ENCODE data around the gene PEX14.

The PEX14 gene

GRCh38 chr1:10578070-10578469 lies 103.3 kb downstream of the PEX14 start:
- TF ChIP-seq GATA1 (IDR thresholded peaks at IDR 0.05; ENCODE audit: low read depth, low read length) (no peak), POLR2A (IDR thresholded peaks at IDR 0.05; ENCODE audit: low read length) (no peak)
- DNase-seq: no peak

DNA sequence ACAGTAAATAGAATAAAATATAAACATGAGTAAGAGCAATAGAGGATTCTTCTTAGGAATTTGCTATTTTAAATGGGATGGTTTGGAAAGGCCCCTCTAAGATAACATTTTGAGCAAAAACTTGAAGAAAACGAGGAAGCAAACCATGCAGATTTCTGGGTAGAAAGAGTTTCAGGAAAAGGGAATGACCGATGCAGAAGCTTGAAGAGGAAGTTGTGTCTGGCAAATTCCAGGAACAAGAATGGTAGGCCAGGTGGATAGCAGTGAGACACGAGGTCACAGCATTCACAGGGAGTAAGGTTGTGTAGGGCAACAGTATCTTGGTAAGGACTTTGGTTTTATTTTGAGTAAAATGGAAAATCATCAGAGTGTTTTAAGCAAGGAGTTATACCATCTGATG lies 108.9 kb downstream of the PEX14 start:
- TF ChIP-seq GATA1 (IDR thresholded peaks at IDR 0.05; ENCODE audit: low read depth, low read length) (no peak), POLR2A (IDR thresholded peaks at IDR 0.05; ENCODE audit: low read length) (no peak)
- no peak for DNase-seq

DNA sequence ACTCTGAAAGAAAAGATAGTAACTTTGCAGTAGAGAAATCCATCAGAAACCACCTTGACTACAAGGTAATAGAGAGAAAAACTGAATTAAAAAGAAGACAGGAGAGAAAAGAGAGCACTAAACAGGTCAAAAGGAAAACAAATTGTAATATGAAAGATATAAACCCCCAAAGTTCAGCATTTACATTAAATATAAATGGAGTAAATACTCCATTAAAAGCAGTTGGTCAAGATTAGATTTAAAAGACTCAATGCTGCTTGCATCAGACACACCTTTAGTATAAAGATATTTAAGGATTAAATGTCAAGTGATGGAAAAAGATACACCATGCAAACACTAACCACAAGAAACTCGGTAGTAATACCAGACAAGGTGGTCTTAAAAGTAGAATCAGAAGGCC lies 110.5 kb downstream of the PEX14 start:
- DNase-seq: no peak
- TF ChIP-seq POLR2A (IDR thresholded peaks at IDR 0.05; ENCODE audit: low read length) (no peak), GATA1 (IDR thresholded peaks at IDR 0.05; ENCODE audit: low read depth, low read length) (no peak)

- no peak for DNase-seq
Measured at GRCh38 chr1:10586125-10586524, 111.4 kb downstream of the PEX14 start.

DNA sequence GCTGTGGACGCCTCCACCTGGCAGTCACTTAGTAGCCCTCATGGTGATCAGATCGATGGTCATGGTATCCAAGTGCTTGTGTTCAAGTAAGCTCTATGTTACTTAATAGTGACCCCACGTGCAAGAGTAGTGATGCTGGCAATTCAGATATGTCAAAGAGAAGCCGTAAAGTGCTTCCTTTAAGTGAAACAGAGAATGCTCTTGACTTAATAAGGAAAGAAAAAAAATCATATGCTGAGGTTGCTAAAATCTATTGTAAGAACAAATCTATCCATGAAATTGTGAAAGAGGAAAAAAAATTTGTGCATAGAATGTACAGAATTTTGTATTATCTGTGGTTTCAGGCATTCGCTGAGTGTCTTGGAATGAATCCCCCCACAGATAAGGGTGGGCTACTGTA lies 113.9 kb downstream of the PEX14 start:
- TF ChIP-seq GATA1 (IDR thresholded peaks at IDR 0.05; ENCODE audit: low read depth, low read length) (no peak), POLR2A (IDR thresholded peaks at IDR 0.05; ENCODE audit: low read length) (no peak)
- DNase-seq: no peak

More at GRCh38 chr1:10586125-10586524, 111.4 kb downstream of the PEX14 start:
- no peak for TF ChIP-seq GATA1 (IDR thresholded peaks at IDR 0.05; ENCODE audit: low read depth, low read length)
- TF ChIP-seq POLR2A (IDR thresholded peaks at IDR 0.05; ENCODE audit: low read length): no peak

DNA sequence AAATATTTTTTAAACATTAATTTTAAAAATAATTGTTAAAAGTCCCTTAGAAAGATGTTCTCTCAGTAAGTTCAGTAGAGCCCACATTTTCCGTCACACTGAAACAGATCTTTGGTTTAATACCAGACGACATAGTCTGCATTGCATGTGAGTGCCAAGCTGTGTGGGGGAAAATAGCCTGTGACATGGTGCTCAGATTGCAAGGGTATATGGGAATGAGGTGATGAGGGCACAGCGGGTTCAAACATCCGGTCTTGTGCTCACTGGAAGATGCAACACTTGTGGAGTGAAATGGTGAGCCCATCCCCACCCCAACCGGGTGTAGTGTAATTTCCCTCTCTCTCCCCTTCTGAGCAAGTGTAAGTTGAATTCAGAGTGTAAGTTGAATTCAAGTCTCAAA lies 114.3 kb downstream of the PEX14 start:
- no peak for TF ChIP-seq POLR2A (IDR thresholded peaks at IDR 0.05; ENCODE audit: low read length)
- no peak for TF ChIP-seq GATA1 (IDR thresholded peaks at IDR 0.05; ENCODE audit: low read depth, low read length)
- DNase-seq: no peak

GRCh38 chr1:10591010-10591409 lies 116.3 kb downstream of the PEX14 start:
- no peak for TF ChIP-seq POLR2A (IDR thresholded peaks at IDR 0.05; ENCODE audit: low read length)
- no peak for TF ChIP-seq GATA1 (IDR thresholded peaks at IDR 0.05; ENCODE audit: low read depth, low read length)
- no peak for DNase-seq

DNA sequence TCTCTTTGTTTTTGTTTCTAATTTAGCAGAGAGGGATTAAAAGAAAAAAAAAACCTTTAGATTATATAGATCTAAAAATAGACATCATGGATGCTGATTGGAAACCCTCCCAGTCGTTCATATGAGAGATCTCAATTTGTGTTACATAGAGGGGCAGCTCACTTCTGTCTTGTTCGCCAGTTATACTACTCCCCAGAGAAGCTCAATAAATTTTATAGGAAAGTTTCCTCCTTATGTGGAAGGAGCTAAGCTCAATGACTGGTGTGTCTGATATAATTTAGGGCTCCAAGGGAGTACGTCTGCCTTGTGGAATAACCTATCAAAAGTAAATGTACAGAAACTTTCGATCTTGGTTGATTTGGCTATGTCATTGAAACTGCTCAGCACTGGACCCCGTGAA lies 117.6 kb downstream of the PEX14 start:
- TF ChIP-seq POLR2A (IDR thresholded peaks at IDR 0.05; ENCODE audit: low read length) (no peak), GATA1 (IDR thresholded peaks at IDR 0.05; ENCODE audit: low read depth, low read length) (no peak)
- DNase-seq: no peak

GRCh38 chr1:10593750-10594149 lies 119.0 kb downstream of the PEX14 start:
- no peak for TF ChIP-seq POLR2A (IDR thresholded peaks at IDR 0.05; ENCODE audit: low read length)
- no peak for TF ChIP-seq GATA1 (IDR thresholded peaks at IDR 0.05; ENCODE audit: low read depth, low read length)
- DNase-seq: no peak

DNA sequence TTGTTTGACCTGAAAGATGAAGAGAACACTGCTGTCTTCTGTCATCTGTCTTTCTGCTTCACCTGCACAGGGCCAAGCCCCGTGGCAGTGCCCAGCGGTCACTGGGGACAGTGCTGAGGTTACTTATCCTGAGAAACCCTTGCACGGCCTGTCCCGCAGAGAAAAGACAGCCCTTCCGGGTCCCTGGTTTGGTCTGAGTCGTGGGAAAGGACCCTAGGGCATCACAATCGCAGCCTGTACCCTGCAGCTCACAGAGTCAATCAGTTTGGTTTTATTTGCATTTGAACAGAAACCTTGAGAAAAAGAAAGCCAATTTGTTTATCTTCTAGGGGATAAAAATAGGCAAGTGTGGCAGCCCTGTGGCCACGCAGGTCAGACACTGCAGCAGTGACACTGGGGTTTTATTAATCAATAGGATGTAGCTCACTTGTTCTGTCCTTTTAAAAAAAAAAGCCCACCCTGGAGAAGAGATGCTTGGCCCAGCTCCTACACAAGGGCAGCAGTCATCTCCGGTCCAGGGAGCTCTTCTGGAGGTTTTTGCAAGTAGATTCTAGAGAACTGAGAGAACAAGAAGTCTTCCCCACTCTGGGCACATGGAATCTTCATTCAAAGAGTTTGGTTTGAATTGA lies 120.0 kb downstream of the PEX14 start:
- no peak for DNase-seq
- TF ChIP-seq POLR2A (IDR thresholded peaks at IDR 0.05; ENCODE audit: low read length): no peak

DNA sequence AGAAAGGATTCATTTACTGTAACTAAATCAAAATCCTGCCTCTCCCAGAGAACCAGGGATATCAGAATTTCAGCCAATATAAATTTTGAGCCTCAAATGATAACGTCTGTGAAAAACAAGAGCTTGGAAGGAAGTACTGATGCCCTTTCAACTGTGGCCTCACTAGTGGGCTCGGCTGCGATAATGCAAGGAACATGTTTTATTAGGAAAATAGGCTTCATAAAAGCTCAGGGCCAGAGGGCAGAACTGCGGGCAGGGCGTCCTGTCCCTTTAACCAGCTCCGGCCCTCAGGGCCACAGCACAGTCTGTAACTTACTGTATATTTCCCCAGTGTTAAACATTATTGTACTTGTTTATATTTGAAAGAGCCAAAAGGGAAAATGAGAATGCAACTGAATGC lies 122.0 kb downstream of the PEX14 start:
- DNase-seq: no peak
- TF ChIP-seq GATA1 (IDR thresholded peaks at IDR 0.05; ENCODE audit: low read depth, low read length): no peak
- no peak for TF ChIP-seq POLR2A (IDR thresholded peaks at IDR 0.05; ENCODE audit: low read length)

DNA sequence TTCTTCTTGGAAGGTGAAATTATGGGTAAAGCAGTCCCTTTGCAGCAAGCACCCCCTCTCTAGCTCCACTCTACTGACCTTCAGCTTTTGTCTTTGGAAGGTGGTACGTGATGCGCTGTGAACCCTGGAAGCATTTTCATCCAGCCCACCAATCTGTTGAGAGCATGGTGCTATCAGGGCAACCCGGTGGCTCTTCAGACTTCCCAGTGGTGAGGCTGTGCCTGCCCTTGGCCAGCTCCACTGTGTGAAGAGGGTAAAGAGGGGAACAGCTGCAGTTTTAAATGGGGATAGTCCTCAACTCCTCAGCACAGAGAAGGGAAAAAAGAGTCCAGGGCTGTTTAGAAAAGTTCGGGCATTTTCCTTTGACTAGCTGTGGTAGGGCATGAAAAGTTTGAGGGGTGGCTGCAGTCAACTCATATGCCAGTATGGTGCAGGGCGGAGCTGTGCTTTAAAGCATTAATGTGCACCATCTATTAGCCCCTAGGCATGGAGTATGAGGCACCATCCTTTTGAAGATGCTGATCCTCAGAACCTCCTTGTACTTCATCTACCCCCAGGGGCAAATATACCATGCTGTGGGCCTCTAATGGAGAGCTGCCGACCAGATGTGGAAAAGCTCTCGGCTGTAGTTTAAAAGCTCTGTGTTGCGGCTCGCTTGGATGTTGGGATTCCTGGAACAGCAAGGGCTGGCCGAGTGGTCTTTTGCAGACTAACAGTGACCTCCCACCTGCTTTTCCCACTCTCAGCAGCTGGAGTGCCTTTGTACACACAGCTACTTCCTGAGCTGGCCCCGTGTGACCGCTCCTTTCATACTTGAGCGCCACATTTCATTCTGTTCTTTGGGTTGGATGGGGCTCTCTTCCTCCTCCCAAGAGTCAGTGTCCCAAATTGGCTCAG lies 123.0 kb downstream of the PEX14 start:
- TF ChIP-seq POLR2A (IDR thresholded peaks at IDR 0.05; ENCODE audit: low read length): no peak
- no peak for TF ChIP-seq GATA1 (IDR thresholded peaks at IDR 0.05; ENCODE audit: low read depth, low read length)
- no peak for DNase-seq

GRCh38 chr1:10598389-10598702 lies 123.6 kb downstream of the PEX14 start:
- no peak for TF ChIP-seq POLR2A (IDR thresholded peaks at IDR 0.05; ENCODE audit: low read length)
- TF ChIP-seq GATA1 (IDR thresholded peaks at IDR 0.05; ENCODE audit: low read depth, low read length): no peak
- no peak for DNase-seq

DNA sequence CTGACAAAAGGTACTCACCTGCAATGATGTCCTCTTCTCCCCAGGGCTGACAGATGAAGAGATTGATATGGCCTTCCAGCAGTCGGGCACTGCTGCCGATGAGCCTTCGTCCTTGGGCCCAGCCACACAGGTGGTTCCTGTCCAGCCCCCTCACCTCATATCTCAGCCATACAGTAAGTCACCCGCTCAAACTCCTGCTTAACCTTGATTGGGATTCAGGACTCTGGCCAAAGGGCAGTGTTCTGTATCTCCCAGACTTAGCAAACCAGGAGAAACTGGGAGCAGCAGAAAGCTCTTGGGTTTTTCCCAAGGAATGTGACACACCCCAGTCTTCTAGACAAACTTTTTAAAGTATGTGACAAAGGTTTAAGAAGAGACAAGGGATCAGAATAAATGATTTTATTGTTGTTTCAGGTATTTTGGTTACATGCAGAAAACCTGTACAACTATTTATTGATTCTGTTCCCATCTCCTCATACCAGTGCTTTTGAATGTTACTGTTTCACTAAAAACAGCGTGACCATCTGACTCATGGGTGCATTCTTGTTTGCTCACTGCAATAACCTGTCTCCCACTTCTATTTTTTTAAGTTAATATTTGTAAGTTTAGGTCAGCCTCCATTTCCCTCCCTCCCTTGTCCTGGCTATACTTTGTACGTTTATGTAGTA lies 124.6 kb downstream of the PEX14 start:
- TF ChIP-seq POLR2A (IDR thresholded peaks at IDR 0.05; ENCODE audit: low read length) (no peak), GATA1 (IDR thresholded peaks at IDR 0.05; ENCODE audit: low read depth, low read length) (no peak)
- no peak for DNase-seq

All from erythroblast (primary cell).